ENCODE measurements around the gene RNF135.

DNA sequence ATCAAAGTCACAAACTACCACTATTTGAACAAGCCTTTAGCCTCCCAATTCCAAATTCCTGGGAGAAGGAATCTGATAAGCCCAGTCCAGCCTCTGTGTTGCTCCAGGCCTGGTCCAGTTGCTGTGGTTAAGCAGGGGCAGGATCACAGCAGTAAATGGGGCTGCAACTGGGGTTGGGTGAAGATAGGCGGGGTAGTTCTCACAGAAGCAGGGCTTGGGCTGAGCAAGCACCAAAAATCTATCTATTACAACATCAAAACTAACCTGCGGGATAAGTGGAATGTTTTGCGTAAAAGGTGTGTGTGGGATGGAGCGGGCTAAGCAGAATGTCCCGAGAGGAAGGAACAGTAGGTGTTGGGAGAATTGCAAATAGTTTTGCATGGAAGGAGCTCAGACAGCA lies 23.0 kb upstream of the RNF135 start:
- TF ChIP-seq, protein P1, sequence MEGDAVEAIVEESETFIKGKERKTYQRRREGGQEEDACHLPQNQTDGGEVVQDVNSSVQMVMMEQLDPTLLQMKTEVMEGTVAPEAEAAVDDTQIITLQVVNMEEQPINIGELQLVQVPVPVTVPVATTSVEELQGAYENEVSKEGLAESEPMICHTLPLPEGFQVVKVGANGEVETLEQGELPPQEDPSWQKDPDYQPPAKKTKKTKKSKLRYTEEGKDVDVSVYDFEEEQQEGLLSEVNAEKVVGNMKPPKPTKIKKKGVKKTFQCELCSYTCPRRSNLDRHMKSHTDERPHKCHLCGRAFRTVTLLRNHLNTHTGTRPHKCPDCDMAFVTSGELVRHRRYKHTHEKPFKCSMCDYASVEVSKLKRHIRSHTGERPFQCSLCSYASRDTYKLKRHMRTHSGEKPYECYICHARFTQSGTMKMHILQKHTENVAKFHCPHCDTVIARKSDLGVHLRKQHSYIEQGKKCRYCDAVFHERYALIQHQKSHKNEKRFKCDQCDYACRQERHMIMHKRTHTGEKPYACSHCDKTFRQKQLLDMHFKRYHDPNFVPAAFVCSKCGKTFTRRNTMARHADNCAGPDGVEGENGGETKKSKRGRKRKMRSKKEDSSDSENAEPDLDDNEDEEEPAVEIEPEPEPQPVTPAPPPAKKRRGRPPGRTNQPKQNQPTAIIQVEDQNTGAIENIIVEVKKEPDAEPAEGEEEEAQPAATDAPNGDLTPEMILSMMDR (IDR thresholded peaks at IDR 0.05; ENCODE audit: insufficient read depth, low read depth, low read length): no peak
- no peak for TF ChIP-seq EZH2 (IDR thresholded peaks at IDR 0.05; ENCODE audit: insufficient read depth, low read length)
